H9 (cell line): Measurements from ENCODE around the gene CRYGD. TPM values are rescaled to one million over a fixed set of nuclear protein-coding genes. Genes with fewer than 3 reads are reported as not detected.

Source experiments
- DNase-seq: peaks from one replicate; pipeline ENCODE4 v3.0.0-alpha.2; 2017
- H2AFZ ChIP-seq: one replicate; pipeline ENCODE4 v1.6.1; 2013; ENCODE audit warnings: mild to moderate bottlenecking, low read length, control low read depth, moderate library complexity
- H2AK5ac ChIP-seq: 2 replicates; pipeline ENCODE4 v1.6.1; 2013; ENCODE audit warnings: low read length, control low read depth, mixed read lengths; ENCODE audit not compliant: insufficient read length
- H2BK120ac ChIP-seq: one replicate; pipeline ENCODE4 v1.6.1; 2013; ENCODE audit warnings: low read depth, mild to moderate bottlenecking, low read length, control low read depth, inconsistent platforms; ENCODE audit not compliant: poor library complexity, severe bottlenecking
- H2BK12ac ChIP-seq: 2 replicates; pipeline ENCODE4 v1.6.1; 2013; ENCODE audit warnings: low read length, control low read depth, mixed read lengths, low read depth; ENCODE audit not compliant: insufficient read length
- H2BK15ac ChIP-seq: 2 replicates; pipeline ENCODE4 v1.6.1; 2013; ENCODE audit warnings: low read depth, low read length, control low read depth
- H2BK20ac ChIP-seq: one replicate; pipeline ENCODE4 v1.6.1; 2013; ENCODE audit warnings: low read depth, mild to moderate bottlenecking, low read length, control low read depth, inconsistent platforms; ENCODE audit not compliant: poor library complexity, severe bottlenecking
- H2BK5ac ChIP-seq: 2 replicates; pipeline ENCODE4 v1.6.1; 2013; ENCODE audit warnings: low read length, control low read depth, mixed read lengths; ENCODE audit not compliant: insufficient read length
- H3K14ac ChIP-seq: 2 replicates; pipeline ENCODE4 v1.6.1; 2013; ENCODE audit warnings: low read length, control low read depth; ENCODE audit not compliant: insufficient read depth
- H3K18ac ChIP-seq: 2 replicates; pipeline ENCODE4 v1.6.1; 2013; ENCODE audit warnings: low read depth, mild to moderate bottlenecking, mixed read lengths, low read length, control low read depth; ENCODE audit not compliant: insufficient read length
- H3K23ac ChIP-seq: 2 replicates; pipeline ENCODE4 v1.6.1; 2013; ENCODE audit warnings: low read length, control low read depth, mixed read lengths, low read depth; ENCODE audit not compliant: insufficient read length
- H3K23me2 ChIP-seq: 2 replicates; pipeline ENCODE4 v1.6.1; 2013; ENCODE audit warnings: low read depth, mild to moderate bottlenecking, mixed read lengths, low read length, control low read depth; ENCODE audit not compliant: insufficient read length, poor library complexity, severe bottlenecking
- H3K27ac ChIP-seq: 2 replicates; pipeline ENCODE4 v1.5.1; 2013; ENCODE audit warnings: low read length, control low read depth, mixed read lengths, low read depth; ENCODE audit not compliant: insufficient read length
- H3K27me3 ChIP-seq: 2 replicates; pipeline ENCODE4 v1.6.1; 2013; ENCODE audit warnings: low read length, control low read depth, inconsistent platforms; ENCODE audit not compliant: insufficient read depth
- H3K4ac ChIP-seq: 2 replicates; pipeline ENCODE4 v1.6.1; 2013; ENCODE audit warnings: low read depth, mild to moderate bottlenecking, control low read depth, inconsistent platforms, low read length, moderate library complexity
- H3K4me1 ChIP-seq: 2 replicates; pipeline ENCODE4 v1.6.1; 2013; ENCODE audit warnings: low read length, control low read depth, inconsistent platforms; ENCODE audit not compliant: insufficient read depth
- H3K4me2 ChIP-seq: 2 replicates; pipeline ENCODE4 v1.6.1; 2013; ENCODE audit warnings: low read length, control low read depth, mixed read lengths; ENCODE audit not compliant: insufficient read length, insufficient read depth
- H3K56ac ChIP-seq: 2 replicates; pipeline ENCODE4 v1.6.1; 2013; ENCODE audit warnings: low read depth, mild to moderate bottlenecking, mixed read lengths, low read length, control low read depth; ENCODE audit not compliant: insufficient read length
- H3K79me1 ChIP-seq: 2 replicates; pipeline ENCODE4 v1.6.1; 2013; ENCODE audit warnings: low read depth, mild to moderate bottlenecking, moderate library complexity, low read length, control low read depth, inconsistent platforms; ENCODE audit not compliant: insufficient read depth, poor library complexity, severe bottlenecking
- H3K79me2 ChIP-seq: 2 replicates; pipeline ENCODE4 v1.6.1; 2013; ENCODE audit warnings: low read length, control low read depth, inconsistent platforms; ENCODE audit not compliant: insufficient read depth
- H3K9ac ChIP-seq: 2 replicates; pipeline ENCODE4 v1.6.1; 2013; ENCODE audit warnings: low read length, control low read depth, mixed read lengths; ENCODE audit not compliant: insufficient read length; ENCODE audit errors: extremely low read depth
- H3K9me3 ChIP-seq: one replicate; pipeline ENCODE4 v1.6.1; 2013; ENCODE audit warnings: low read depth, low read length, inconsistent platforms; ENCODE audit not compliant: control insufficient read depth
- H3T11ph ChIP-seq: one replicate; pipeline ENCODE4 v1.6.1; 2013; ENCODE audit warnings: mild to moderate bottlenecking, low read length, control low read depth, inconsistent platforms
- H4K20me1 ChIP-seq: one replicate; pipeline ENCODE4 v1.6.1; 2013; ENCODE audit not compliant: control insufficient read depth, insufficient read length, insufficient read depth
- H4K5ac ChIP-seq: 2 replicates; pipeline ENCODE4 v1.6.1; 2013; ENCODE audit warnings: low read depth, mild to moderate bottlenecking, mixed read lengths, low read length, control low read depth; ENCODE audit not compliant: insufficient read length
- H4K8ac ChIP-seq: replicated peaks from 2 replicates; pipeline ENCODE4 v1.6.1; 2013; ENCODE audit warnings: low read length, control low read depth, mixed read lengths, low read depth; ENCODE audit not compliant: insufficient read length
- H4K91ac ChIP-seq: 2 replicates; pipeline ENCODE4 v1.6.1; 2013; ENCODE audit warnings: low read depth, mild to moderate bottlenecking, moderate library complexity, mixed read lengths, low read length, control low read depth; ENCODE audit not compliant: insufficient read length
- H3K27ac Mint-ChIP-seq, 3 experiments: 2 replicates in 2 of 3; 3 replicates in 1 of 3; pipeline ENCODE4 v1.8.0; 2020 to 2021; ENCODE audit warnings: mixed read lengths in 3 of 3, mild to moderate bottlenecking in 1 of 3, moderate library complexity in 1 of 3
- H3K27me3 Mint-ChIP-seq: 2 replicates; pipeline ENCODE4 v1.8.0; 2021; ENCODE audit warnings: low read depth, mild to moderate bottlenecking, moderate library complexity, mixed read lengths
- H3K36me3 Mint-ChIP-seq, 3 experiments: 2 replicates in 2 of 3; 3 replicates in 1 of 3; pipeline ENCODE4 v1.8.0; 2020 to 2021; ENCODE audit warnings: low read depth in 3 of 3, mixed read lengths in 3 of 3; ENCODE audit not compliant: insufficient read depth in 1 of 3
- H3K4me1 Mint-ChIP-seq, 2 experiments: 2 replicates each; pipeline ENCODE4 v1.8.0; 2020; ENCODE audit warnings: mixed read lengths in 2 of 2
- H3K4me3 Mint-ChIP-seq, 2 experiments: 2 replicates in 1 of 2; 3 replicates in 1 of 2; pipeline ENCODE4 v1.8.0; 2020 to 2021; ENCODE audit warnings: mild to moderate bottlenecking in 2 of 2, mixed read lengths in 2 of 2, moderate library complexity in 1 of 2
- H3K9me3 Mint-ChIP-seq, 2 experiments: 2 replicates in 1 of 2; 3 replicates in 1 of 2; pipeline ENCODE4 v1.8.0; 2020; ENCODE audit warnings: mild to moderate bottlenecking in 2 of 2, mixed read lengths in 2 of 2, moderate library complexity in 1 of 2
- WGBS: extraction: QIAGEN DNeasy Blood & Tissue Kit; methylation state at CpG from one replicate; pipeline ENCODE4 v1.1.7; 2013; ENCODE audit warnings: missing lambda C conversion rate, low lambda C conversion rate, mixed read lengths; ENCODE audit not compliant: insufficient read length; ENCODE audit errors: extremely low coverage; 5-methylcytosine and 5-hydroxymethylcytosine counted together
- total RNA-seq: library from RNA; stranded (reverse); gene quantifications from 2 replicates; pipeline ENCODE4 v1.2.1, GENCODE V29; 2021
- TF ChIP-seq, protein P1 (sequence below): fragments of 200-600 bp; sonication (generic); conservative IDR thresholded peaks from 3 replicates; pipeline ENCODE4 v1.8.0; 2021; ENCODE audit warnings: antibody characterized with exemption, mild to moderate bottlenecking

CRYGD gene
- total RNA-seq, 1 experiment from 2014 or later, result not detected

DNA sequence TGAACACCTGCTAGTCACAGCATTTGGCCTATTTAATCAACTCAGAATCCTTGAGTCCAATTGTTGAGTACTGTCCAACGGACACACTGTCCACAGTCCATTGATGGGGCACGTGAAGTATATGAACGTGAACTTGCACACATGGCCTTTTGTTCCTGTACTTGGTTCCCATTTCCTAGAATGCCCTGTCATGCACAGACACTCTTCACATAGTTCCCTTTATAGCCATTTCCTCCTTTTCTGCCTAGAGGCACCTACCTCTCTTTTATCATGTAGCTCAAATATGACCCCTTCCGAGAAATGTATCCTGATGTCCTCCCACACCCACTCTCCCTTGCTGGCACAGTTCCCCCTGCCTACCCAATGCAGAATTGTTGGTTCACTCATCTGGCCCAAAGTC is 47.8 kb upstream of the CRYGD start:
- no peak for DNase-seq
- WGBS, result no CpG with 5 or more reads among the region's 4 CpGs
- no peak overlapping the region for H3K14ac ChIP-seq
- TF ChIP-seq, protein P1, sequence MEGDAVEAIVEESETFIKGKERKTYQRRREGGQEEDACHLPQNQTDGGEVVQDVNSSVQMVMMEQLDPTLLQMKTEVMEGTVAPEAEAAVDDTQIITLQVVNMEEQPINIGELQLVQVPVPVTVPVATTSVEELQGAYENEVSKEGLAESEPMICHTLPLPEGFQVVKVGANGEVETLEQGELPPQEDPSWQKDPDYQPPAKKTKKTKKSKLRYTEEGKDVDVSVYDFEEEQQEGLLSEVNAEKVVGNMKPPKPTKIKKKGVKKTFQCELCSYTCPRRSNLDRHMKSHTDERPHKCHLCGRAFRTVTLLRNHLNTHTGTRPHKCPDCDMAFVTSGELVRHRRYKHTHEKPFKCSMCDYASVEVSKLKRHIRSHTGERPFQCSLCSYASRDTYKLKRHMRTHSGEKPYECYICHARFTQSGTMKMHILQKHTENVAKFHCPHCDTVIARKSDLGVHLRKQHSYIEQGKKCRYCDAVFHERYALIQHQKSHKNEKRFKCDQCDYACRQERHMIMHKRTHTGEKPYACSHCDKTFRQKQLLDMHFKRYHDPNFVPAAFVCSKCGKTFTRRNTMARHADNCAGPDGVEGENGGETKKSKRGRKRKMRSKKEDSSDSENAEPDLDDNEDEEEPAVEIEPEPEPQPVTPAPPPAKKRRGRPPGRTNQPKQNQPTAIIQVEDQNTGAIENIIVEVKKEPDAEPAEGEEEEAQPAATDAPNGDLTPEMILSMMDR, result no peak
- H2AK5ac ChIP-seq, result no peak overlapping the region
- H3K27ac Mint-ChIP-seq, result peak overlapping the region in 1 of 3 experiments; percentile 15; a peak in 1 of 7 replicates
- H2AFZ ChIP-seq, result no peak overlapping the region
- no peaks in the 10 kb centered on the region for H3K36me3 Mint-ChIP-seq
- no peaks in the 10 kb centered on the region for H4K20me1 ChIP-seq
- no peak overlapping the region for H3T11ph ChIP-seq
- H3K27me3 ChIP-seq, result no peaks in the 10 kb centered on the region
- H3K4me1 Mint-ChIP-seq, result peaks cover 2 to 9% of the 10 kb centered on the region in 2 experiments; a peak in 3 of 4 replicates
- no peaks in the 10 kb centered on the region for H3K23me2 ChIP-seq
- H3K23ac ChIP-seq, result no peak overlapping the region
- H2BK20ac ChIP-seq, result no peak overlapping the region
- no peaks in the 10 kb centered on the region; the same call in 1 of the 2 replicates for H3K27me3 Mint-ChIP-seq
- H3K9me3 ChIP-seq, result no peaks in the 10 kb centered on the region
- H3K56ac ChIP-seq, result no peak overlapping the region
- no peak overlapping the region for H2BK12ac ChIP-seq
- no peak overlapping the region for H3K4me2 ChIP-seq
- no peaks in the 10 kb centered on the region for H3K79me2 ChIP-seq
- no peak overlapping the region for H2BK5ac ChIP-seq
- H4K5ac ChIP-seq, result no peak overlapping the region
- no peak overlapping the region for H4K91ac ChIP-seq
- H3K79me1 ChIP-seq, result no peaks in the 10 kb centered on the region
- H3K4me3 Mint-ChIP-seq, result no peak overlapping the region
- H2BK120ac ChIP-seq, result no peak overlapping the region
- no peak overlapping the region for H4K8ac ChIP-seq
- no peak overlapping the region for H2BK15ac ChIP-seq
- H3K9me3 Mint-ChIP-seq, result no peaks in the 10 kb centered on the region; a peak in 1 of 5 replicates
- no peak overlapping the region for H3K18ac ChIP-seq
- no peak overlapping the region for H3K9ac ChIP-seq
- H3K4me1 ChIP-seq, result no peaks in the 10 kb centered on the region
- no peak overlapping the region for H3K27ac ChIP-seq
- no peak overlapping the region for H3K4ac ChIP-seq
